Adrenal gland (tissue), 12 donors: ENCODE measurements around the gene AOPEP. TPM values are rescaled to one million over a fixed set of nuclear protein-coding genes. Genes with fewer than 3 reads are reported as not detected.
A peak's percentile ranks its signal among the peaks of the same experiment; 100 is the strongest.

Experiments
- DNase-seq, 7 donors: peaks; one replicate each; pipeline ENCODE4 v3.0.0-alpha.2; 2019 to 2020
- H3K27ac ChIP-seq, 5 donors: fragments of 200-600 bp; sonication (generic) in 4 of 5; 1 replicate in 3 of 5; 2 replicates in 2 of 5; pipeline versions ENCODE4 v1.5.1 to v1.8.0; 2016 to 2020; ENCODE audit warnings: mild to moderate bottlenecking in 1 of 5
- H3K27me3 ChIP-seq: fragments of 200-600 bp; 2 replicates; pipeline ENCODE4 v1.8.0; 2021
- H3K36me3 ChIP-seq, 2 donors: fragments of 200-600 bp; replicated peaks in 1 of 2; 1 replicate in 1 of 2; 2 replicates in 1 of 2; pipeline versions ENCODE4 v1.5.1 to v1.8.0; 2018 to 2022
- H3K4me1 ChIP-seq, 2 donors: fragments of 200-600 bp; replicated peaks in 1 of 2; 1 replicate in 1 of 2; 2 replicates in 1 of 2; pipeline versions ENCODE4 v1.5.1 to v1.8.0; 2018 to 2021
- H3K4me3 ChIP-seq, 4 donors: fragments of 200-600 bp; sonication (generic) in 3 of 4; one replicate each; pipeline ENCODE4 v1.5.1; 2016 to 2018
- H3K9me3 ChIP-seq, 3 donors: fragments of 200-600 bp; sonication (generic) in 1 of 3; replicated peaks in 1 of 3; 1 replicate in 2 of 3; 2 replicates in 1 of 3; pipeline versions ENCODE4 v1.5.1 to v1.8.0; 2016 to 2021
- CTCF ChIP-seq, 6 experiments: fragments of 450-650 bp in 4 of 6; fragments of 200-600 bp in 2 of 6; sonication (generic) in 1 of 6; IDR thresholded peaks; 1 replicate in 5 of 6; 2 replicates in 1 of 6; pipeline versions ENCODE4 v1.5.1 to v1.8.0; 2016 to 2021; ENCODE audit warnings: antibody characterized with exemption in 6 of 6, mild to moderate bottlenecking in 2 of 6, moderate library complexity in 1 of 6
- POLR2A ChIP-seq, 2 donors: fragments of 450-650 bp; IDR thresholded peaks; one replicate each; pipeline ENCODE4 v1.6.1; 2017; ENCODE audit warnings: antibody characterized with exemption in 2 of 2, mild to moderate bottlenecking in 2 of 2, moderate library complexity in 1 of 2
- WGBS, 4 donors: extraction: QIAGEN DNeasy Blood & Tissue Kit in 2 of 4; methylation state at CpG; one replicate each; pipeline versions ENCODE4 v1.1.5 to v1.1.7; 2013 to 2017; 5-methylcytosine and 5-hydroxymethylcytosine counted together
- intact Hi-C, 2 donors: fragments of 100-400 bp; cut with DNase I; formaldehyde crosslinking; loops; one replicate each; pipeline versions ENCODE4 v1.14.1 to v1.15.0; 2022 to 2023
- polyA plus RNA-seq, 3 donors: library from polyadenylated mRNA; stranded (reverse); fragments of 200-250 nt in 2 of 3; fragments of 350-450 nt in 1 of 3; fragmentation: Illumina TruSeq in 1 of 3; extraction: RNeasy Lipid Tissue Mini Kit (QIAGEN cat#74804) in 1 of 3; gene quantifications; one replicate each; pipeline ENCODE4 v1.2.3, GENCODE V29; 2013 to 2014
- total RNA-seq, 9 donors: library from RNA; depleted of rRNA in 4 of 9; stranded (reverse); fragments of >200 nt in 4 of 9; fragments of 120-200 nt in 1 of 9; fragmentation: NEBNext Ultra II Directional in 1 of 9; extraction: Animal tissue kit (Norgen Biotek cat#: 25700) in 1 of 9; gene quantifications; one replicate each; pipeline versions ENCODE4 v1.1.0 to v1.2.4, GENCODE V29; 2013 to 2023
- donor health status: healthy with polysubstance abuse.
- donor health status: Bipolar disorder and iron deficiency.
- donor health status: DM: yes; HTN: yes; CAD: no.
- donor health status: DM: no; HTN: no; CAD: no.
- donor health status: DM: no; HTN: no; CAD: no.
- donor health status: DM: yes; HTN: yes; CAD: no.

The AOPEP gene
- total and polyA plus RNA-seq, 12 donors: 31.0 to 99.6 (median 71.0) TPM

GRCh38 chr9:95021166-95021886 is 294.8 kb downstream of the AOPEP start:
- peak overlapping the region in 1 of 5 donors; percentile 87 for H3K27ac ChIP-seq
- no peak for DNase-seq
- H3K9me3 ChIP-seq: no peaks in the 10 kb centered on the region
- WGBS, 4 donors: 82 to 93% (median 87%) methylated on average over 7 of the region's 7 CpGs
- H3K4me1 ChIP-seq: peaks cover 28 to 74% of the 10 kb centered on the region in 2 donors
- H3K27me3 ChIP-seq: no peaks in the 10 kb centered on the region
- no peak overlapping the region for H3K4me3 ChIP-seq
- no peak for TF ChIP-seq CTCF (IDR thresholded peaks at IDR 0.05)
- TF ChIP-seq POLR2A (IDR thresholded peaks at IDR 0.05): no peak
- peaks cover 0 to 26% of the 10 kb centered on the region in 2 donors for H3K36me3 ChIP-seq
- intact Hi-C loops: no loop called here

- Histone ChIP-seq H3K36me3 (peaks cover 0 to 15% of the 10 kb centered on the region in 2 donors), H3K4me3 (no peak overlapping the region), H3K27ac (peak overlapping the region in 4 of 5 donors; percentile 11 to 87 (median 80)), H3K27me3 (no peaks in the 10 kb centered on the region), H3K9me3 (no peaks in the 10 kb centered on the region), H3K4me1 (peaks cover 28 to 82% of the 10 kb centered on the region in 2 donors)
- TF ChIP-seq POLR2A (IDR thresholded peaks at IDR 0.05) (no peak), CTCF (IDR thresholded peaks at IDR 0.05) (no peak)
- intact Hi-C loops: no loop called here
- 87 to 94% (median 90%) methylated on average over 5 of the region's 5 CpGs for WGBS, 4 donors
- DNase-seq: no peak
These were observed 296.2 kb downstream of the AOPEP start for GRCh38 chr9:95022657-95023056.

- intact Hi-C loops: no loop called here
- no peaks in the 10 kb centered on the region for H3K27me3 ChIP-seq
- peak overlapping the region; percentile 1 to 87 (median 76) for H3K27ac ChIP-seq
- DNase-seq: peak in 3 of 7 donors; percentile 36 to 71 (median 37)
- no peak overlapping the region for H3K4me3 ChIP-seq
- TF ChIP-seq POLR2A (IDR thresholded peaks at IDR 0.05): no peak
- TF ChIP-seq CTCF (IDR thresholded peaks at IDR 0.05): no peak
- 56 to 66% (median 58%) methylated on average over 7 to 9 of the region's 9 CpGs for WGBS, 4 donors
- H3K36me3 ChIP-seq: peaks cover 0 to 19% of the 10 kb centered on the region in 2 donors
- H3K9me3 ChIP-seq: no peaks in the 10 kb centered on the region
- H3K4me1 ChIP-seq: peaks cover 25 to 78% of the 10 kb centered on the region in 2 donors
These were observed 296.9 kb downstream of the AOPEP start for GRCh38 chr9:95023217-95024003.

GRCh38 chr9:95024097-95024671 is 297.7 kb downstream of the AOPEP start:
- H3K27me3 ChIP-seq: no peaks in the 10 kb centered on the region
- H3K4me1 ChIP-seq: peaks cover 18 to 73% of the 10 kb centered on the region in 2 donors
- DNase-seq: peak in 4 of 7 donors; percentile 44 to 69 (median 50)
- H3K36me3 ChIP-seq: peaks cover 0 to 23% of the 10 kb centered on the region in 2 donors
- H3K9me3 ChIP-seq: no peaks in the 10 kb centered on the region
- 42 to 54% (median 44%) methylated on average over 10 to 12 of the region's 12 CpGs for WGBS, 4 donors
- intact Hi-C loops: no loop called here
- TF ChIP-seq CTCF (IDR thresholded peaks at IDR 0.05): no peak
- TF ChIP-seq POLR2A (IDR thresholded peaks at IDR 0.05): no peak
- H3K27ac ChIP-seq: peak overlapping the region; percentile 1 to 87 (median 76)
- no peak overlapping the region for H3K4me3 ChIP-seq
